Retina (tissue), 1 donor: Measurements from ENCODE around the gene MBNL1.
A peak's percentile ranks its signal among the peaks of the same experiment; 100 is the strongest.

Source experiments
- DNase-seq: peaks from one replicate; pipeline ENCODE4 v3.0.0-alpha.2; 2016

Gene MBNL1

GRCh38 chr3:152253514-152253913 is 15.2 kb upstream of the MBNL1 start:
- no peak for DNase-seq

- no peak for DNase-seq
These were observed 14.7 kb upstream of the MBNL1 start for GRCh38 chr3:152254041-152254440.

GRCh38 chr3:152255290-152255689 is 13.4 kb upstream of the MBNL1 start:
- no peak for DNase-seq

GRCh38 chr3:152256851-152257562 is 11.7 kb upstream of the MBNL1 start:
- DNase-seq, result no peak

- no peak for DNase-seq
These were observed 11.1 kb upstream of the MBNL1 start for GRCh38 chr3:152257563-152258035.

- DNase-seq, result no peak
These were observed 10.0 kb upstream of the MBNL1 start for GRCh38 chr3:152258448-152259393.

GRCh38 chr3:152259468-152259867 is 9.3 kb upstream of the MBNL1 start:
- DNase-seq, result no peak

GRCh38 chr3:152260026-152260425 is 8.7 kb upstream of the MBNL1 start:
- no peak for DNase-seq

- DNase-seq, result no peak
These were observed 8.2 kb upstream of the MBNL1 start for GRCh38 chr3:152260529-152260928.

- no peak for DNase-seq
These were observed 7.4 kb upstream of the MBNL1 start for GRCh38 chr3:152261329-152261728.

- no peak for DNase-seq
These were observed 5.0 kb upstream of the MBNL1 start for GRCh38 chr3:152263711-152264110.

GRCh38 chr3:152264378-152264777 is 4.4 kb upstream of the MBNL1 start:
- no peak for DNase-seq

- DNase-seq, result no peak
These were observed 2.3 kb upstream of the MBNL1 start for GRCh38 chr3:152266221-152266995.

- DNase-seq, result peak; percentile 22
These were observed 736 bp upstream of the MBNL1 start for GRCh38 chr3:152267831-152268554.

- peak; percentile 92 for DNase-seq
These were observed 514 bp downstream of the MBNL1 start for GRCh38 chr3:152269056-152269830.

- peak; percentile 76 for DNase-seq
These were observed 1.4 kb downstream of the MBNL1 start for GRCh38 chr3:152269831-152270734.

- no peak for DNase-seq
These were observed 2.2 kb downstream of the MBNL1 start for GRCh38 chr3:152270937-152271336.

GRCh38 chr3:152271501-152272236 is 2.9 kb downstream of the MBNL1 start:
- DNase-seq, result no peak

- DNase-seq, result no peak
These were observed 4.1 kb downstream of the MBNL1 start for GRCh38 chr3:152272771-152273242.

- no peak for DNase-seq
These were observed 8.0 kb downstream of the MBNL1 start for GRCh38 chr3:152276681-152277080.
